HG03196 (cell line): ENCODE data around the gene BBX.
"Not testable (repeated sequence)": the region's sequence is repeated elsewhere in the genome, so short reads cannot be mapped to it uniquely, and the experiment has no call there.

Source experiments
- ATAC-seq: cut with Tn5 transposase; IDR thresholded peaks from one replicate; pipeline ENCODE4 v1.9.1; 2021; ENCODE audit not compliant: unreplicated experiment

The BBX gene

GRCh38 chr3:107540857-107541256, 18.1 kb downstream of the BBX start:
- no peak for ATAC-seq

GRCh38 chr3:107542665-107543064, 19.9 kb downstream of the BBX start:
- no peak for ATAC-seq

- ATAC-seq = no peak
Observed at GRCh38 chr3:107543666-107544065, 20.9 kb downstream of the BBX start.

- no peak for ATAC-seq
Observed at GRCh38 chr3:107545680-107546120, 22.9 kb downstream of the BBX start.

GRCh38 chr3:107548601-107549000, 25.8 kb downstream of the BBX start:
- no peak for ATAC-seq

GRCh38 chr3:107555359-107555758, 32.6 kb downstream of the BBX start:
- ATAC-seq = no peak

- ATAC-seq = no peak
Observed at GRCh38 chr3:107557743-107558142, 35.0 kb downstream of the BBX start.

GRCh38 chr3:107560166-107560565, 37.4 kb downstream of the BBX start:
- ATAC-seq = no peak

- ATAC-seq = no peak
Observed at GRCh38 chr3:107561980-107562379, 39.2 kb downstream of the BBX start.

GRCh38 chr3:107562969-107563529, 40.3 kb downstream of the BBX start:
- no peak for ATAC-seq

GRCh38 chr3:107565244-107565643, 42.5 kb downstream of the BBX start:
- ATAC-seq = not testable (repeated sequence)

- ATAC-seq = not testable (repeated sequence)
Observed at GRCh38 chr3:107571089-107571488, 48.3 kb downstream of the BBX start.

- not testable (repeated sequence) for ATAC-seq
Observed at GRCh38 chr3:107571492-107571891, 48.7 kb downstream of the BBX start.

GRCh38 chr3:107574650-107575049, 51.9 kb downstream of the BBX start:
- peak; percentile 68 for ATAC-seq

- ATAC-seq = no peak
Observed at GRCh38 chr3:107578091-107578490, 55.3 kb downstream of the BBX start.

GRCh38 chr3:107578523-107578922, 55.8 kb downstream of the BBX start:
- no peak for ATAC-seq

GRCh38 chr3:107579371-107579770, 56.6 kb downstream of the BBX start:
- ATAC-seq = no peak

GRCh38 chr3:107581230-107581629, 58.5 kb downstream of the BBX start:
- ATAC-seq = no peak

GRCh38 chr3:107588217-107588616, 65.5 kb downstream of the BBX start:
- no peak for ATAC-seq

GRCh38 chr3:107589454-107589853, 66.7 kb downstream of the BBX start:
- peak; percentile 74 for ATAC-seq

- no peak for ATAC-seq
Observed at GRCh38 chr3:107590786-107591185, 68.0 kb downstream of the BBX start.

GRCh38 chr3:107592073-107592472, 69.3 kb downstream of the BBX start:
- ATAC-seq = no peak

GRCh38 chr3:107594870-107595269, 72.1 kb downstream of the BBX start:
- no peak for ATAC-seq
